GM18498 (cell line): ENCODE results near the gene PITRM1.
"Not testable (repeated sequence)": the region's sequence is repeated elsewhere in the genome, so short reads cannot be mapped to it uniquely, and the experiment has no call there.

ENCODE experiments used
- ATAC-seq: cut with Tn5 transposase; IDR thresholded peaks from one replicate; pipeline ENCODE4 v1.9.1; 2021; ENCODE audit warnings: mild to moderate bottlenecking, moderate library complexity; ENCODE audit not compliant: unreplicated experiment

The PITRM1 gene

GRCh38 chr10:3123571-3124411, 48.8 kb downstream of the PITRM1 start:
- no peak for ATAC-seq

GRCh38 chr10:3122486-3123205, 49.9 kb downstream of the PITRM1 start:
- ATAC-seq, result no peak

GRCh38 chr10:3122034-3122433, 50.5 kb downstream of the PITRM1 start:
- ATAC-seq, result no peak

- no peak for ATAC-seq
Observed at GRCh38 chr10:3119796-3120459, 52.7 kb downstream of the PITRM1 start.

DNA sequence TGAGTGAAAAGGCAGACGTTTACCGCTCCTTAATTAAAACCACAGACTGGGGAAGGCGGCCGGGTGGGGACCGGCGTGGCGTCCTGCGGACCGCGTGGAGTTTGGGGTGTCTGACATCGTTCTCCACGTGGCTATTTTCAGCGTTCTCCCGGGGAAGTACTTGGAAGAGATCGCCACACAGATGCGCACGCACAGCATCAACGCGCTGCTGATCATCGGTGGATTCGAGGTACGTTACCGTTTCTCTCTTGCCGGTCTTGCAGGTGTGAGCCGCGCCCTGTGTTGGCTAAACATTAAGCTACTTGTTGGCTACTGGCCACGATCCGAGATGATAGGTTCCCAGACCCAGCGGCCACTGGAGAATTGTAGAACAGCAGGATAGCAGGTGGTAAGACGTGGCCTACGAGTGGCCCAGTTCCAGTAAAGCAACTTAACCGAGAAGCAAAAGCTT, 53.9 kb downstream of the PITRM1 start:
- no peak for ATAC-seq

GRCh38 chr10:3117486-3117885, 55.1 kb downstream of the PITRM1 start:
- no peak for ATAC-seq

GRCh38 chr10:3116508-3117100, 56.0 kb downstream of the PITRM1 start:
- ATAC-seq, result no peak

DNA sequence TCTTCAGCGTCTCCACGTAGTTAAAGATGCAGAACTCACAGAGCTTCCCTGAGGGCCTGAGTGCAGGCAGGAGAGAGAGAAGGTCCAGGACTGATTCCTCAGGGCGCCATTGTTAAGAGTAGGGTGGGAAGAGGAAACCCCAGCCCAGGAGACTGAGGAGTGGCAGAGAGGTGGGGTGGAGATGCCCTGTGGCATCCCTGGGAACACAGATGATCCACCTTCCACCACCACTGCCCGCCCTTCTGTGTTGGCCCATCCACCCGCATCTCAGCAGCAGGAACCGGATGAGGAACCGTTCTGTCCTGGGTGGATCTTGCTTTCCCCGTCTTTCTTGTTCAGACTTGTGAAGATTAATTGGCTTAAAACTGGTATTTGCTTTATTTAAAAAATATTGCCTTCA, 56.9 kb downstream of the PITRM1 start:
- ATAC-seq, result no peak

DNA sequence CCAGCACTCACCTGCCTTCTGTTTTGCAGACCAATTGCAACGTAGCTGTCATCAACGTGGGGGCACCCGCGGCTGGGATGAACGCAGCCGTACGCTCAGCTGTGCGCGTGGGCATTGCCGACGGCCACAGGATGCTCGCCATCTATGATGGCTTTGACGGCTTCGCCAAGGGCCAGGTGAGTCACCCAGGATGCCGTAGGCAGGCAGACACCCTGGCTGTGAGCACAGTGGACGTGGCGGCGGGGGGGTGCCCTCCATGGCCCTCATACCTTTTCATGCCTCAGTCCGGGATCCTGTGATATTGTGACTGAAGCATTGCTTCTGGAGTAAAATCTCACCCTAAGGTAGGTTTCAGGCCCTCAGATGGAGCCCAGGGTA, 59.2 kb downstream of the PITRM1 start:
- ATAC-seq, result no peak

GRCh38 chr10:3111621-3112163, 60.9 kb downstream of the PITRM1 start:
- ATAC-seq, result no peak

GRCh38 chr10:3110782-3111620, 61.6 kb downstream of the PITRM1 start:
- no peak for ATAC-seq

DNA sequence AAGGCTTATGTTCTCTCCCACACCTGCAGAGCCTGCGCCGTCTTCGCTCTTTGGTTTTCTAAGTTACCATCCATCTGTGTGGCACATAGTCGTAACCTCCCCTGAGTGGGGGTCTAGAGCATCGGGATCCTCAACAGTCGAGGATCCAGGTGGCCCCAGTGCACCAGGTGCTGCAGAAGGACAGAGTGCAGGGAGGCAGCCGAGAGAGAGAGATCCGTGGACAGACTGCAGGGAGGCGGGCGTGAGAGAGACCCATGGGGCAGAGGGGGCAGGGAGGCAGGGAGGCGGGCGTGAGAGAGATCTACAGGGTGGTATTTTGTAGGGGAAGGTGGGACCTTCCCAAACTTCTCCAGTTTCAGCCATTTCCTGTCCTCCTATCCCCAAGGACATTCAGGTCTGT, 62.9 kb downstream of the PITRM1 start:
- no peak for ATAC-seq

GRCh38 chr10:3109196-3109595, 63.4 kb downstream of the PITRM1 start:
- ATAC-seq, result no peak

GRCh38 chr10:3108575-3109105, 63.9 kb downstream of the PITRM1 start:
- ATAC-seq, result no peak

DNA sequence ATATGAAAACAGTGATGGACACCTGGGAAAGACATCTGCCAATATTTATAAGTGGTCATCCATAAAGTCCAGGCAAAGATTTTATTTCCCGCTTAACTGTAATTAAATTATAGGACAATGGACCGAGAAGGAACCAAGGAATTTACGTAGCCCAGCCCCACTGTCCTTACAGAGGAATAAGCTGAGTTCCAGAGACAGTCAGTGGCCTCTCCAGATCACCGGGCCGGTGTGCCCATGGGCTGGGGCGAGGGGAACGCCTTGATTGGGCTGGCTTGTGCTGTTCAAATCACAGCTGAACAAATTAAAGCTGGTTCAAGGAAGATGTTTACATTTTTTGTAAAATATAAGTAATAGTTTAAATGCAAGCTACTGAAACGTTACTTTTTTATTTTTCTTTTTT, 64.5 kb downstream of the PITRM1 start:
- no peak for ATAC-seq

DNA sequence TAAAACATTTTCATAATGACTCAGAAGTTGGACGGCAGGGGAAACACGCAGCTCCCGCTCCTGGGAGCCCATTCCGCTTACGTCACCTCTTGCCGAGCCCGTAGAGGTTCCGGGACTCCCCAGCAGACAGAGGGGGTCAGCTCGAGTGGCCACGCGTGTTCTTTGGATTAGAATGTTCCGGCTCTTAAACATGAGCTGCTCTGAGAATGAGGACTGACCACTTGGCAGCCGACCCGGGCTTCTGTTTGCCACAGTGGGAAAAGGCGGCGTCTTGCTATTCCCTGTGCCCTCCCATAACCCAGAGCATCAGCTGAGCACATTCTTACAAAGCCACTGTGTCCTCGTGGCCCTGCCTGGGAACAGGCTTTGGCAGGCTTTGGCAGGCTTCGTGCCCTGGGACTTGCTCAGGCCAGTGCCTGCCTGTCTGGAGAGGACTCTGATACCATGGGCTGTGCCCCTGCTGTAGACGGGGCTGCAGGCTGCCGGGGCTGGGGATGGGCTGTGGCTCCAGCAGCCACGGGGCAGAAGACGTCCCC, 65.1 kb downstream of the PITRM1 start:
- ATAC-seq, result no peak

- ATAC-seq, result no peak
Observed at GRCh38 chr10:3106928-3107425, 65.6 kb downstream of the PITRM1 start.

DNA sequence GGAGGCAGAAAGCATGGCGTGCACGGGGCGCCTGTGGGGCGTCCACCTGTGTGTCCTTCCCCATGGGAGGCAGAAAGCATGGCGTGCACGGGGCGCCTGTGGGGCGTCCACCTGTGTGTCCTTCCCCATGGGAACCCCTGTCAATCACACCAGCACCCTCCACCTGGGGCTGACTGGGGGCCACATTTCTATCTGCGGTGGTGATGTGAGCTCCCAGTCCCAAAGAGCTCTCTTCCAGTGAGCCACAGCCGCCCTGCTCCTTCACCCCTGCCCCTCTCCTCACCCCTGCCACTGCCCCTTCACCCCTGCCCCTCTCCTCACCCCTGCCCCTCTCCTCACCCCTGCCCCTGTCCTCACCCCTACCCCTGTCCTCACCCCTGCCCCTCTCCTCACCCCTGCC, 66.3 kb downstream of the PITRM1 start:
- ATAC-seq, result not testable (repeated sequence)

DNA sequence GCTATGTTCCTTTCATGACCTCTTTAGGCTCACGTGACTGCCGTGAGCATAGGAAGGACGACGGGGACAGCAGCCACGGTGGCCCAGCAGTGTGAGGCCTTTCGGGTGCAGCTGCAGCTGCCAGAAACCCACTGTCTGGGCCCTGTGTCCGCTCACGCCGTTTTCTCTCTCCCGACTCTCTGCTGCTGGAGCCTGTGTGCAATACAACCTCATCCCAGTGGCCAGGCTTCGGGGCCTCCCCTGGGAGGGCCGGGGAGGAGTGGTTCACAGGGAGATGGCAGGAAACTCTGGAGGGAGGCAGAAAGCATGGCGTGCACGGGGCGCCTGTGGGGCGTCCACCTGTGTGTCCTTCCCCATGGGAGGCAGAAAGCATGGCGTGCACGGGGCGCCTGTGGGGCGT, 66.7 kb downstream of the PITRM1 start:
- ATAC-seq, result no peak
